SK-N-SH (cell line): ENCODE results near the gene CHRNE. TPM values are rescaled to one million over a fixed set of nuclear protein-coding genes. Genes with fewer than 3 reads are reported as not detected.

ENCODE experiments used
- CTCF ChIA-PET: fragments of 300-600, 350-600 bp; formaldehyde crosslinking; extraction: SDS; loops from one replicate; lab custom pipeline; 2021; lab: Yijun Ruan, JAX
- POLR2A ChIA-PET: fragments of 350-600 bp; sonication (Branson Sonifier 250); formaldehyde crosslinking; extraction: SDS; loops from one replicate; lab custom pipeline; 2020; ENCODE audit warnings: antibody characterized with exemption, inconsistent platforms; lab: Yijun Ruan, JAX
- DNase-seq: peaks from one replicate; pipeline ENCODE4 v3.0.0; 2012
- H2AFZ ChIP-seq: fragments of 200-600 bp; sonication (generic); 2 replicates; pipeline ENCODE4 v1.8.1; 2016; ENCODE audit warnings: antibody characterized with exemption, mild to moderate bottlenecking, low read depth
- H3F3A ChIP-seq: fragments of 200-600 bp; sonication (generic); replicated peaks from 2 replicates; pipeline ENCODE3; 2016; ENCODE audit warnings: antibody characterized with exemption, mild to moderate bottlenecking; ENCODE audit not compliant: insufficient read depth
- H3K27ac ChIP-seq, 2 experiments: fragments of 200-500 bp in 1 of 2; fragments of 200-600 bp in 1 of 2; sonication (Bioruptor generic) in 1 of 2; sonication (generic), shearing (Covaris generic) in 1 of 2; 2 replicates each; pipeline versions ENCODE4 v1.5.1 to v1.6.1; 2014 to 2016; ENCODE audit warnings: low read depth in 2 of 2, inconsistent platforms in 1 of 2, low read length in 1 of 2, mild to moderate bottlenecking in 1 of 2, mixed read lengths in 1 of 2
- H3K27me3 ChIP-seq: fragments of 200-600 bp; sonication (generic), shearing (Covaris generic); 2 replicates; pipeline ENCODE4 v1.6.1; 2016; ENCODE audit warnings: mixed run types; ENCODE audit not compliant: insufficient read depth
- H3K36me3 ChIP-seq, 2 experiments: fragments of 200-500 bp in 1 of 2; fragments of 200-600 bp in 1 of 2; sonication (Bioruptor generic) in 1 of 2; sonication (generic) in 1 of 2; replicated peaks in 1 of 2; 2 replicates each; pipeline versions ENCODE3 to v1.5.1; 2014 to 2016; ENCODE audit warnings: low read length in 1 of 2, mild to moderate bottlenecking in 1 of 2; ENCODE audit not compliant: insufficient read depth in 2 of 2, control insufficient read depth in 1 of 2
- H3K4me1 ChIP-seq, 2 experiments: fragments of 200-500 bp in 1 of 2; fragments of 200-600 bp in 1 of 2; sonication (Bioruptor generic) in 1 of 2; sonication (generic), shearing (Covaris generic) in 1 of 2; 2 replicates each; pipeline versions ENCODE4 v1.5.1 to v1.6.1; 2014 to 2016; ENCODE audit warnings: low read depth in 1 of 2, low read length in 1 of 2, mixed run types in 1 of 2; ENCODE audit not compliant: insufficient read depth in 2 of 2, control insufficient read depth in 1 of 2
- H3K4me2 ChIP-seq: fragments of 200-600 bp; sonication (generic), shearing (Covaris generic); 2 replicates; pipeline ENCODE4 v1.6.1; 2017; ENCODE audit warnings: mixed run types
- H3K4me3 ChIP-seq, 2 experiments: fragments of 200-500 bp in 1 of 2; fragments of 200-600 bp in 1 of 2; sonication (Bioruptor generic) in 1 of 2; sonication (generic), shearing (Covaris generic) in 1 of 2; 2 replicates each; pipeline versions ENCODE4 v1.5.1 to v1.8.1; 2014 to 2016; ENCODE audit warnings: low read depth in 2 of 2, inconsistent platforms in 1 of 2, low read length in 1 of 2, mild to moderate bottlenecking in 1 of 2, mixed read lengths in 1 of 2, moderate library complexity in 1 of 2
- H3K79me2 ChIP-seq: fragments of 200-600 bp; sonication (generic); 2 replicates; pipeline ENCODE4 v1.8.1; 2017; ENCODE audit warnings: mild to moderate bottlenecking; ENCODE audit not compliant: insufficient read depth
- H3K9ac ChIP-seq: fragments of 200-600 bp; sonication (generic); 2 replicates; pipeline ENCODE4 v1.6.1; 2017; ENCODE audit warnings: mixed run types
- H3K9me2 ChIP-seq: fragments of 200-600 bp; sonication (generic); 2 replicates; pipeline ENCODE4 v1.6.1; 2017; ENCODE audit warnings: mixed run types
- H3K9me3 ChIP-seq: fragments of 200-600 bp; sonication (generic); 2 replicates; pipeline ENCODE4 v1.6.1; 2017; ENCODE audit warnings: mixed run types, mild to moderate bottlenecking, moderate library complexity
- H4K20me1 ChIP-seq: fragments of 200-600 bp; sonication (generic); 2 replicates; pipeline ENCODE4 v1.6.1; 2017; ENCODE audit warnings: mild to moderate bottlenecking, mixed run types; ENCODE audit not compliant: insufficient read depth
- CHD2 ChIP-seq: fragments of 150-350 bp; IDR thresholded peaks from 2 replicates; pipeline ENCODE4 v1.6.1; 2018; ENCODE audit warnings: low read length; ENCODE audit not compliant: partially characterized antibody
- ELF1 ChIP-seq: IDR thresholded peaks from 2 replicates; pipeline ENCODE4 v1.4.0; 2012
- EP300 ChIP-seq, 2 experiments: IDR thresholded peaks; 2 replicates each; pipeline versions ENCODE4 v1.4.0 to v1.6.1; 2012; ENCODE audit warnings: borderline replicate concordance in 1 of 2, low read depth in 1 of 2, low read length in 1 of 2
- EZH2phosphoT487 ChIP-seq: fragments of 200-600 bp; sonication (generic); IDR thresholded peaks from 2 replicates; pipeline ENCODE4 v1.6.1; 2017; ENCODE audit warnings: low read depth, mixed run types, mild to moderate bottlenecking, antibody characterized with exemption, moderate library complexity, borderline replicate concordance
- FOXM1 ChIP-seq: IDR thresholded peaks from 2 replicates; pipeline ENCODE4 v1.4.0; 2012; ENCODE audit warnings: low read depth, mild to moderate bottlenecking
- GABPA ChIP-seq: IDR thresholded peaks from 2 replicates; pipeline ENCODE4 v1.4.0; 2012; ENCODE audit warnings: low read depth, mild to moderate bottlenecking
- MEF2A ChIP-seq: IDR thresholded peaks from 2 replicates; pipeline ENCODE4 v1.4.0; 2012; ENCODE audit warnings: low read depth, borderline replicate concordance
- RFX5 ChIP-seq: IDR thresholded peaks from 2 replicates; pipeline ENCODE4 v1.6.1; 2012; ENCODE audit warnings: mild to moderate bottlenecking, improper control_type of control experiment, low read length
- SIN3A ChIP-seq: IDR thresholded peaks from 2 replicates; pipeline ENCODE4 v1.6.1; 2012; ENCODE audit warnings: low read depth, mild to moderate bottlenecking, low read length, moderate library complexity, borderline replicate concordance
- TCF12 ChIP-seq: IDR thresholded peaks from 2 replicates; pipeline ENCODE4 v1.4.0; 2012
- WGBS: methylation state at CpG from one replicate; pipeline ENCODE4 v1.1.6; 2017; ENCODE audit warnings: low lambda C conversion rate; 5-methylcytosine and 5-hydroxymethylcytosine counted together
- polyA plus RNA-seq, 3 experiments: library from polyadenylated mRNA; depleted of rRNA; stranded (reverse); fragments of >200 nt; gene quantifications; 2 replicates each; pipeline ENCODE4 v1.2.3, GENCODE V29; 2012
- TF ChIP-seq, protein P1 (sequence below): IDR thresholded peaks from 2 replicates; pipeline ENCODE4; 2012
- TF ChIP-seq, protein P2 (sequence below): IDR thresholded peaks from 2 replicates; pipeline ENCODE4 v1.4.0; 2012; ENCODE audit warnings: low read depth
- TF ChIP-seq, protein P3 (sequence below): fragments of 150-350 bp; IDR thresholded peaks from 2 replicates; pipeline ENCODE4 v1.6.1; 2017; ENCODE audit warnings: antibody characterized with exemption, low read length, low read depth, borderline replicate concordance
- TF ChIP-seq, protein P4 (sequence below): IDR thresholded peaks from 2 replicates; pipeline ENCODE4 v1.6.1; 2012; ENCODE audit warnings: mild to moderate bottlenecking, low read depth, low read length, moderate library complexity

The CHRNE gene
- polyA plus RNA-seq, 1 of the 3 experiments (the other 2 are of a cell fraction), result 0.71 TPM

DNA sequence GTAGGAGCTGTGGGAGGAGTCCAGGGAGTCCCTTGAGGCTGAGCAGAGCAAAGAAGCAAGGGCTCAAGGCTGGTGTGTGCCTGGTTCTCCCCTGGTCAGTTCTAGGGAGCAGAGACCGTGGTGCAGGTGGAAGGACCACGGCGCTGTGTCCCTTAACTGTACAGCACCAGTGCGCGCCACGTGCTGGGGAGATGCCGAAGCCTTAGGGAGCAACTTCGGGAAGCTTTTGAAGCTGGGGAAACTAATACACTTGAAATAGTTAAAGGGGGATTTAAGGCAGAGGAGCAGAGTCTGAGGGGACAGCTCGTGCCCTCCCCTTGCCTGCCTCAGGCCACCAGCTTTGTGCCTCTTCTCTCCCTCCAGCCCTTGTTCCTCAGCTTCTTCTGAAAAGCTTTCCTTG is 42.2 kb downstream of the CHRNE start:
- POLR2A ChIA-PET, result no interaction called here
- CTCF ChIA-PET, result no interaction called here
- Histone ChIP-seq H3K79me2 (peaks cover 29% of the 10 kb centered on the region), H3K36me3 (no peaks in the 10 kb centered on the region), H3K27me3 (no peaks in the 10 kb centered on the region), H3K9ac (no peak overlapping the region), H3F3A (no peaks in the 10 kb centered on the region), H3K27ac (no peak overlapping the region), H3K4me1 (peaks cover 18 to 33% of the 10 kb centered on the region in 2 experiments), H4K20me1 (no peaks in the 10 kb centered on the region), H3K9me3 (no peaks in the 10 kb centered on the region), H2AFZ (no peak overlapping the region), H3K4me3 (no peak overlapping the region), H3K4me2 (no peak overlapping the region), H3K9me2 (no peaks in the 10 kb centered on the region)
- no peak for DNase-seq
- 96% methylated on average over 9 of the region's 9 CpGs for WGBS
- TF ChIP-seq, protein P1, sequence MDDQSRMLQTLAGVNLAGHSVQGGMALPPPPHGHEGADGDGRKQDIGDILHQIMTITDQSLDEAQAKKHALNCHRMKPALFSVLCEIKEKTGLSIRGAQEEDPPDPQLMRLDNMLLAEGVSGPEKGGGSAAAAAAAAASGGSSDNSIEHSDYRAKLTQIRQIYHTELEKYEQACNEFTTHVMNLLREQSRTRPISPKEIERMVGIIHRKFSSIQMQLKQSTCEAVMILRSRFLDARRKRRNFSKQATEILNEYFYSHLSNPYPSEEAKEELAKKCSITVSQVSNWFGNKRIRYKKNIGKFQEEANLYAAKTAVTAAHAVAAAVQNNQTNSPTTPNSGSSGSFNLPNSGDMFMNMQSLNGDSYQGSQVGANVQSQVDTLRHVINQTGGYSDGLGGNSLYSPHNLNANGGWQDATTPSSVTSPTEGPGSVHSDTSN, result no peak
- TF ChIP-seq RFX5 (no peak), ELF1 (no peak), CHD2 (no peak), FOXM1 (no peak), SIN3A (no peak), GABPA (no peak), EP300 (IDR thresholded peaks at IDR 0.05; ENCODE audit: borderline replicate concordance in 1 of 2, low read depth in 1 of 2, low read length in 1 of 2) (no peak), EZH2phosphoT487 (no peak), MEF2A (no peak), TCF12 (no peak)
- TF ChIP-seq, protein P2, sequence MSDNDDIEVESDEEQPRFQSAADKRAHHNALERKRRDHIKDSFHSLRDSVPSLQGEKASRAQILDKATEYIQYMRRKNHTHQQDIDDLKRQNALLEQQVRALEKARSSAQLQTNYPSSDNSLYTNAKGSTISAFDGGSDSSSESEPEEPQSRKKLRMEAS, result no peak
- TF ChIP-seq, protein P3, sequence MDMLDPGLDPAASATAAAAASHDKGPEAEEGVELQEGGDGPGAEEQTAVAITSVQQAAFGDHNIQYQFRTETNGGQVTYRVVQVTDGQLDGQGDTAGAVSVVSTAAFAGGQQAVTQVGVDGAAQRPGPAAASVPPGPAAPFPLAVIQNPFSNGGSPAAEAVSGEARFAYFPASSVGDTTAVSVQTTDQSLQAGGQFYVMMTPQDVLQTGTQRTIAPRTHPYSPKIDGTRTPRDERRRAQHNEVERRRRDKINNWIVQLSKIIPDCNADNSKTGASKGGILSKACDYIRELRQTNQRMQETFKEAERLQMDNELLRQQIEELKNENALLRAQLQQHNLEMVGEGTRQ, result no peak
- TF ChIP-seq, protein P4, sequence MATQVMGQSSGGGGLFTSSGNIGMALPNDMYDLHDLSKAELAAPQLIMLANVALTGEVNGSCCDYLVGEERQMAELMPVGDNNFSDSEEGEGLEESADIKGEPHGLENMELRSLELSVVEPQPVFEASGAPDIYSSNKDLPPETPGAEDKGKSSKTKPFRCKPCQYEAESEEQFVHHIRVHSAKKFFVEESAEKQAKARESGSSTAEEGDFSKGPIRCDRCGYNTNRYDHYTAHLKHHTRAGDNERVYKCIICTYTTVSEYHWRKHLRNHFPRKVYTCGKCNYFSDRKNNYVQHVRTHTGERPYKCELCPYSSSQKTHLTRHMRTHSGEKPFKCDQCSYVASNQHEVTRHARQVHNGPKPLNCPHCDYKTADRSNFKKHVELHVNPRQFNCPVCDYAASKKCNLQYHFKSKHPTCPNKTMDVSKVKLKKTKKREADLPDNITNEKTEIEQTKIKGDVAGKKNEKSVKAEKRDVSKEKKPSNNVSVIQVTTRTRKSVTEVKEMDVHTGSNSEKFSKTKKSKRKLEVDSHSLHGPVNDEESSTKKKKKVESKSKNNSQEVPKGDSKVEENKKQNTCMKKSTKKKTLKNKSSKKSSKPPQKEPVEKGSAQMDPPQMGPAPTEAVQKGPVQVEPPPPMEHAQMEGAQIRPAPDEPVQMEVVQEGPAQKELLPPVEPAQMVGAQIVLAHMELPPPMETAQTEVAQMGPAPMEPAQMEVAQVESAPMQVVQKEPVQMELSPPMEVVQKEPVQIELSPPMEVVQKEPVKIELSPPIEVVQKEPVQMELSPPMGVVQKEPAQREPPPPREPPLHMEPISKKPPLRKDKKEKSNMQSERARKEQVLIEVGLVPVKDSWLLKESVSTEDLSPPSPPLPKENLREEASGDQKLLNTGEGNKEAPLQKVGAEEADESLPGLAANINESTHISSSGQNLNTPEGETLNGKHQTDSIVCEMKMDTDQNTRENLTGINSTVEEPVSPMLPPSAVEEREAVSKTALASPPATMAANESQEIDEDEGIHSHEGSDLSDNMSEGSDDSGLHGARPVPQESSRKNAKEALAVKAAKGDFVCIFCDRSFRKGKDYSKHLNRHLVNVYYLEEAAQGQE, result no peak
